ENCODE data around the gene PCBP4.
"Not testable (repeated sequence)": the region's sequence is repeated elsewhere in the genome, so short reads cannot be mapped to it uniquely, and the experiment has no call there.

The PCBP4 gene

DNA sequence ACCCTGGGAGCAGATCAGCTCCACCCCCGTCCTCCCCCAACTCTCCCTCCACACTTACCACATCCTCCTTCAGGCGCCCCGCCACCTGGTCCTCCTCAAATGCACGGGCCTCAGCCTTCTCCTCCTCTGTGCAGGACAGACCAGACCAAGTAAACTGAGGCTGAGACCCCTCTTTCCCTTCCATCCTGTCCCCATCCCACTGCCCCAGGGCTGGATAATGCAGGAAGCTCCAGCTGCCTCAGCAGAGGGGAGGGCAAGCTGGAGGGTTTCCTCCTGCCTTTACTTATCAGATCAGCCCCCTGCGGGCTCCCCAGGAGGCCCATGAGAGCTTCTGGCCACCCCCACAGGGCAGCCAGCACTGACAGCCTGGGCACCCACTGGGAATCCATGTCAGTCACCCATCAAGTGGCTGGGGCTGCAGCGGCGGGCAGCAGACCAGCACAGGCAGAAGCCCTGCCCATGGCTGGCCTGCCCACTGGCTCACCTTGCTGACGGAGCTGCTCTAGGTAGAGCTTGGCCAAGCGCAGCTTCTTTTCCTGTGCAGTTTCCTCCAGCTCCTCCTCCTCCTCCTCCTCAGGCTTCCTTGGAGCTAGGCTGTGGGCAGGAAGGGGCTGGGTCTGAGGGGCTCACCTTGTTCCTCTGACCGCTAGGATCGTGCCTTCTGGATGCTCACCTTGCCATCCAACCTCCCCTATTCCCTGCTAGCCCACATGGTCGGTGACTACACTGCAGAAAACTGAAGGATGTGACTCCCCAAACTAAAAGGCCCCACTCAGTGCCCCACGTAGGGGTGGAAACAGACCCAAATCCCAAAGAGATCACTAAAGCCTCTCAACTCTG, 29.4 kb downstream of the PCBP4 start:
- no peak for DNase-seq

DNA sequence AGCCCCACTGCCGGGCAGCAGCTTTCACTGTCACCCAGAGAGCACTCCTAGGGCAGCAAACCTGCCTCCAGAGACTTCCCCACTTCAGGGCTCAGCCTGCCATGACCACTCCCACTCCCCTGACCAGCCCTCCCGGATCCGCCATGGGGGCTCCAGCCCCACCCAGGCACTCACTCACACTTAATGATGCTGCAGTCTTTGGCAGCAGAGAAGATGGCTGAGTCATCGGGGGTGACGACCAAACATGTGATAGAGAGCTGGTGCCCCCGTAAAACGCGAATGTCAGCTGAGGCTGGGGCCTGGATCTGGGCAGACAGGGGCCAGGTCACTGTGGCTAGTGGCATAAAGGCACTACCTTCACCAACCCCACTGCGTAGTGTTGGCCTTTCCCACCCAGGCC, 30.2 kb downstream of the PCBP4 start:
- no peak for DNase-seq

DNA sequence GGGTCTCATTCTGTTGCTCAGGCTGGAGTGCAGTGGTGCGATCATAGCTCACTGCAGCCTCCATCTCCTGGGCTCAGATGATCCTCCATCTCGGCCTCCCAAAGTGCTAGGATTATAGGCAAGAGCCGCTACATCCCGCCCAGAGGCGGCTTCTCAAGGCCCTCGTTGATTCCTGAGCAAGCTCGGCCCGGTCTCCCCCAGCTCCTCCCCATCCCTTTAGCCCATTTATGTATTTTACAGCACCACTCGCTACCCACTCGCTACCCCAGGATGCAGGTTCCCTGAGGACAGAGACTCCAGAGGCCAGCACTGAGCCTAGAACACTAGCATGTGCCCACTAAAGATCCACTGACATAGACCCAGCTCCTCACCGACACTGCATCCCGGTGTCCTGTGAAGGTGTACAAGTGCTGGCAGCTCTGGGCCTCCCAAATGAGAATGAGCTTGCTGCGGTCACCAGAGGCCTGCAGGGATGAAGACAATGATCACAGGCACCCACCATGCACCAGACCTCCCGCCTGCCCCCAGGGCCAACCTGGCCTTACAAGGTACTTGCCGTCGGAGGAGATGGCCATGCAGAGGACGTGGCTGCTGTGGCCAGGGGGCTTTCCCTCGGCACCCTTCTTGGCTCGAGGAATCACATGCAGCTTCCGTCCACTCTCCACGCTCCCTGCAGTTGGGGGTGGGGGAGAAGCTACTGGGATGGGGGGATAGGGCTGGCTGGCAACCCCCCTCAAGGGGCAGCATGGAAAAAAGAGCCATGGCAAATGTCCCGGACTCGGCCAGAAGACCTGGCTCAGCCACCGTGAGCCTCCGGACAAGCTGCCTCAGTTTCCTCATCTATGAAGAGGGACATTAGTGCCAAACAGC, 31.1 kb downstream of the PCBP4 start:
- no peak for DNase-seq

DNA sequence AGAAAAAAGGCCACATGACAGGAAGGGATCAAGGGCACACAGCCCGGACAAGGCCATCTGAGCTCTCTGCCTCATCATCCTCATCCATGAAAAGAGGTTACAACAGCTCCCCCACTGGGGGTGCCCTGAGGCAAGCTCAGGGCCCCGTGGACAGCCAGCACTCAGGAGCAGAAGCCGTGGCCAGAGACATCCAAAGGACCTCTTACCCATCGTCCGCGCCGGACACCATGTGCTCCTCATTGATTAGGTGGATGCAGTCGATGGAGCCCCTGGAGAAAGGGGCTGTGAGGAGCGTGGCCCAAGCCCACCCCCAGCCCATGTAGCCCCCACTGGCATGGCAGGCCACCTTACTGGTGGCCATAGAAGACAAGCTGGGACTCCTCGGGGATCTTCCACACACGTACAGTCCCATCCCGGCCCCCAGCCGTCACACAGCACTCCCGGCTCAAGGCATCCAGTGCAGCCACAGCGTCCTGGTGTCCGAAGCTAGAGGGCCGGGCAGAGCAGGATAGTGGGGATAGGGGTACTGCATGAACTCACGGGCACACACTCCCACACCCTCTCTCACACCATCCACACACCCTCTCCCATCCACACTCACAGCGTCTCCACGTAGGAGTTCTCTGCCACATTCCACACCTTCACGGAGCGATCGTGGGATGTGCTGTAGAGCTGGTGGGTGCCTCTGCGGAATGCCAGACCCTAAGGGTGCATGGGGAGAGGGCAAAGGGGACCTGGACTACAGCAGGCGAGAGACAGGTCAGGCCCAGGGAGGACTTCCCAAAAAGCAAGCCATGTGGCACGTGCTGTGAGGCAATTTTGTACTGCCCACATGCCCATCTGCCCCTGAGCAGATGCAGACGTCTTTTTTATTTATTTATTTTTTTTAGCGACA, 32.0 kb downstream of the PCBP4 start:
- DNase-seq = no peak

DNA sequence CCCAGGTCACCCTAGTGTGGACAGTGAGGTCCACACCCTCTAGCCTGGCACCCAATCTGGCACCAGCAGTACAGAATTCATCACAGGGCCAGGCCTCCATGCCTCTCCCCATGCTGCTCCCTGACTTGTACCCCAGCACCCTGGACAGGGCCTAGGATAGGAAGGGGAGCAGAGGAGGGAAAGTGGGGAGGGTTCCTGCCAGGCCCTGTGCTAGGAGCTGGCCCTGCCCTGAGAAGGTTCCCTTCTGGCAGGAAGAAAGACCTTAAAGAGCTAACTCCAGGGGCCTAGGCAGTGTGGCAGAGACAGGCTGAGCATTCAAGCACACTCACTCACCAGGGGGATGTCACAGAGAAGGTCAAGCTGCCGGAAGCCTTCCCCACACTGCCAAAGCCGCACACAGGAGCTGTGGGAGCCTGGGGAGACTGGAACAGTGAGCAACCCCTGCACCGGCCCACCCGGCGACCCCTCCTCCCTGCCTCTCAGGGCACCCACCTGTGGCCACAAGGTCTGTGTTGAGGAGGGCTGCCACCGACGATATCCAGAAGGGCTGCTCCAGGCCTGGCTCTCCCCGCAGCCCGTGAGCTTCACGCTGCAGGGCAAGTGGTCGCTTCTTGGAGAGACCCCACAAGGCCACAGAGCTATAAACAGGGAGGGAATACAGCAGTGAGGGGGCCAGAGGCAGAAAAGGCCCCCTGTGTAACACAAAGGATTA, 33.0 kb downstream of the PCBP4 start:
- DNase-seq = no peak

DNA sequence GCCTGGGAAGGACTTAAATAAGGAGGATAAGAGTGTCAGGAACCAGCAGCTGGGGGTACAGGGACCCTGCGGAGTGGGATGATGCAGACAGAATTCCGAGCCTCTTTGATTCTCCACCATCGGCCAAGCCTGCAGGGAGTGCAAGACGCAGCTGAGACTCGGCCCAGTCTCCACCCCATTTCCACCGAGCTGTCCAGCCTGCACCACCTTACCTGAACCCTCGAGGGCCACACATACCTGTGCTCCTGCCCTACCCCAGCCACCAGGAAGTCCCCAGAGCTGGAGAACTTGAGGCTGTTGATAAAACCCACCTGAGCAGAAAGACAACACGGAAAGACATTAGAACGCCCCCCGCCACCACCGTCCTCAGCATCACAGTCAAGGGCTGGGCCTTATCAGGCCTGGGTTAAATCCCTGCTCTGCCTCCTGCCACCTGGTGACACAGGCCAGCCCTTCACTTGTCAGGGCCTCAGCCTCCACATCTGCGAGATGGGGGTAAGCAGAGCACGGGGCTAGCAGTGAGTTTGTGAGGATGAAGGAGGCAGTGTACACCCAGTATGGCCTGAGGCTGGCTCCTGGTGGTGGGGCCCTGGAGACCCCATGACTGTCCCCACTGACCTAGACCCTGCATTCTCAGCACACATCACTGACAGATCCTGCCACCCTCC, 33.6 kb downstream of the PCBP4 start:
- DNase-seq = no peak

DNA sequence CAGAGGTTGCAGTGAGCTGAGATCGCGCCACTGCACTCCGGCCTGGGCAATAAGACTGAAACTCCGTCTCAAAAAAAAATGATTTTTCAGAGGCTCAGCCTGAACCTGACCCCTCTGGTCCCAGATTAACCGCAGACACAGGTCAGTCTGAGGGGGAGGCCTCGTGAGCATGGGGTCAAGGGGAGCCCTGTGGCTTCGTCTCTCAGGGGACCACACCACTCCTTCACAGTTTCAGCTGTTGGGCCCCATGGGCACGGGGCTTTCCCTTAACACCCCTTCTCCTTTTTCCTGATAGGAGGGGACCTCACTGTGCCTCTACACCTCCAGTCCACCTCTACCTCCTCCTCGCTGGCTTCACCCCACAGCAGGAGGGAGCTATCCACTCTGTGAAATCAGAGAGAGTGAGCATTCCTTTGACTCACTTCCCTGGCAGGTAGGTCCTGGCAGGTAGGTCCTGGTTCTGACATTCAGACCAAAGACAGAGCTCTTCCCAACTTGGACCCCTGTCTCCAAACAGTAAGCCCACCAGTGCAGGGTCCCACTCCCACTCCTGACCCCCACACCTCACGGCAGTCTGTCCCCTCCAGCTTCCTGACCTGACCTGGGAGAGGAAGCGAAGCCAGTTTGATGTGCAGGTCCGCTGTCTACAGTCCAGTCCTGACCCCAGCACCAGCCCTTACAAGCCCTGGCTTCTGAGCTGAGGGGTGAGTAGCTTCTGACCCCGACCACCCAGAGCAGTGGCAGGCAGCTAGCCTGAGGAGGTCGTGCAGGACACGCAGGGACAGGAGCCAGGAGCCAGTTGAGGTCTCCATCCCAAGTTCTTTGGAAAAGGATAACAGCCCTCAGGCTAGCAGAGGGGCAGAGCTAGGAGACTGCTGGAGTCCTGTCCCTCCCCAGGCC, 34.5 kb downstream of the PCBP4 start:
- no peak for DNase-seq

DNA sequence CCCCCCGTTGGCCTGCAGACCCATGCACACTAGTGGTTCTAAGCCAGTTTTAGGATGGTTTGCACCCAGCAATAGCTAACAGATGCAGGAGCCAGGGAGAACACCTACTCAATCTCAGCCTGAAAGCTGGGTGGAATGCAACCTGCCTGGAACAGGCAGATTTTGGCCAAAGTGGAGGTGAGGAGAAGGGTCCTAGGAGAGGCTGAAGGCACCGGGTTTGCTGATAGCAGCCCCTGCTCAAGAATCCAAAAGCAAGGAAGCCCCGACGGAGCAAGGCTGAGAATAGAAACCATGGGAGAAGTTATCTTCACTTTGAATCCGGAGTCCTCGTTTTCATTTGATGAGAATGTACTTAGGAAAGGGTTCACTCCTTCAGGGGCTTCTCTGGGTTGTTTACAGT, 35.5 kb downstream of the PCBP4 start:
- DNase-seq = no peak

DNA sequence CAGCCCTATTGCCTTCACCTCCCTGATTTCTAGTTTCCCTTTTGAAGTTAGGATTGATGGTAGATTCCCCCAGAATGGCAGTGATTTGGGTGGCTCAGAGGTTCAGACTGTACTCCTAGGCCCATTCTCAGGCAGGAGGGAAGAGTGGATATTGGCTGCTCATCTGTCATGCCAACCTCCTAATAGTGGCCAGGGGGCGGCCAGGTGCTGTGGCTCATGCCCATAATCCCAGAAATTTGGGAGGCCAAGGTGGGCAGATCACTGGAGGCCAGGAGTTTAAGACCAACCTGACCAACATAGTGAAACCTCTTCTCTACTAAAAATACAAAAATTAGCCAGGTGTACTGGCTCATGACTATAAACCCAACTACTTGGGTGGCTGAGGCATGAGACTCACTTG, 36.8 kb downstream of the PCBP4 start:
- DNase-seq = no peak

DNA sequence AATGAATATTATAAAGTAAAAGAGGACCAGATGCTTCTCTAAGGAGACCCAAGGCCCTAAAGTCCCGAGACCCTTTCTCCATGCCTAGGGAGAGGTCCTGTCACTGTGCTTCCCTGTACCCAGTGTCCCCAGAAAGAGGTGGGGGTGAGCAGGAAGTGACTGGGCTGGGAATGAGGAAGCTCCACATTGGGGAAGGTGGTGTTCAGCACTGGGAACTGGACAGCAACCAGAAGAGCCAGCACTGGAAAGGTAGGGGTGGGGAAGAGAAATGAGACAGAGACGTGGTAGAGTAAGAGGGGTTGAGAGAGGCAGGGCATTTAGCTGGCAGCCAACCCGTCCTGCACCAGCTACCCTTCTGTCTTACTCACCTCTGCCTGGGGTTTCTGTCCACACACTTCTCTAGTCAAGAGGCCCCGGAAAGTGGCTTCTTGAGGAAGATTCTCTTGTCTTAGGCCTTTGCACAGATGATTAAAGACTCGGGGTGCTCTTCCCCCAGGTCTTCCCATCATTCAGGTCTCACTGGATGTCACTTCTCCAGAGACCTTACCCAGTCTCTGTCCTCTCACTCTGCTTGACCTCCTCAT, 37.7 kb downstream of the PCBP4 start:
- peak; percentile 20 for DNase-seq

DNA sequence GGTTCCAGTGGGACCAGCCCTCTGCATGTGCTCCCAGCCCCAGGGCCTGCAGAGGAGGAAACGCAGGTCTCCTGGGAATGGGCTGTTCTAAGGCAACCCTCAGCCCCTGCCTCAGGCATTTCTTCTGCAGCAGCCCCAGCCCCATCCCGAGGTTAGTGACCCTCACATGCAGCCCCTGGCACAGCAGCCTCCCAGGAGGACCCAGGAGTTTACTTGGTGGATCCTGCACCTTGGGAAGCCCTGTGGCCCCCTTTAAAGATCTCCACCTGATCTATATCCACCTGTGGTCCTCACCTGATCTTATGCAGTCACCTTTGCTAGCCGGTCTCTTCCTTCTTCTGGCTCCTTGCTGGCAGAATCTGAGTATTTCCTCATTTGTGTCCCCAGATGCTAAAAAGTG, 38.3 kb downstream of the PCBP4 start:
- DNase-seq = not testable (repeated sequence)

DNA sequence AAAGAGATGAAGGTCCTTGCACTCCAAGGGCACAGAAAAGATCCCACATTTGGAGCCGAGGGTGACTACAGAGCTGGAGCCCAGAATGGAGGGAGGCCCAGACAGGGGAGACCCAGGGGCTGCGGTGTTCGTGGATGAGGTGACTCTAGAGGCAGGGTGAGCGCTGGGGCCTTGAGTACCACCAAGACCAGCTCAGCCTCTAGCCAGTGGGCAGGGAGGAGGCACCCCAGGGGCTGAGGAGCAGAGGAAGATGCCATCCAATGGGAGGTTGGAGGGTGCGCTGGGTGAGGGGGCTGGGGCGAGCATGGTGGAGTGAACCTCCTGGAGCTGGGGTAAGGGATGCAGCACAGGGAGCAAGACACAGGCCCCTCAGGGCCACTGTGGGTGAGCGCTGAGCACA, 38.8 kb downstream of the PCBP4 start:
- DNase-seq = no peak

DNA sequence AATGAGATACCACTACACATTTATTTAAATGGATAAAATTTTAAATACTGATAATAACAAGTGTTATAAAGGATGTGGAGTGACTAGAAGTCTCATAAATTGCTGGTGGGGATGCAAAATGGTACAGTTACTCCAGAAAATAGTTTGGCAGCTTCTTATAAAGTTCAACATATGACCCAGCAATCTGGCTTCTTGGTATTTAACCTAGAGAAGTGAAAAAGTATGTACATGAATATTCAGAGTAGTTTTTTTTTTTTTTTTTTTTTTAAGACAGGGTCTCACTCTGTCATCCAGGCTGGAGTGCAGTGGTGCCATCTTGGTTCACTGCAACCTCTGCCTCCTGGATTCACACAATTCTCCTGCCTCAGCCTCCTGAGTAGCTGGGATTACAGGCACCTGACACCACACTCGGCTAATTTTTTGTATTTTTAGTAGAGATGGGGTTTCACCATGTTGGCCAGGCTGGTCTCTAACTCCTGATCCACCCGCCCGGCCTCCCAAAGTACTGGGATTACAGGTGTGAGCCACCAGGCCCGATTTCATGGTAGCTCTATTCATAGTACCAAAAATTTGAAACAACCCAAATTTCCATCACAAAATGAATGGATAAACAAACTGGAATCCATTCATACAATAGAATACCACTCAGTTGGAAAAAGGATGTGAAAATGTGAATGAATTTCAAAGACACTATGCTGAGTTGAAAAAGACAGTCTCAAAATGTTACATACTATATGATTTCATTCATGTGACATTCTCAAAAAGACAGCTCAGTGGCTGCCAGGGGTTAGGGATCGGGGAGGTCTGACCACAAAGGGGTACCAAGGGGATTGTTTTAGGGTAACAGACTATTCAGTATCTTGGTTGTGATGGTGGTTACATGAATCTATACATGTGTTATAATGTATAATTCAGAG, 39.9 kb downstream of the PCBP4 start:
- DNase-seq = no peak

DNA sequence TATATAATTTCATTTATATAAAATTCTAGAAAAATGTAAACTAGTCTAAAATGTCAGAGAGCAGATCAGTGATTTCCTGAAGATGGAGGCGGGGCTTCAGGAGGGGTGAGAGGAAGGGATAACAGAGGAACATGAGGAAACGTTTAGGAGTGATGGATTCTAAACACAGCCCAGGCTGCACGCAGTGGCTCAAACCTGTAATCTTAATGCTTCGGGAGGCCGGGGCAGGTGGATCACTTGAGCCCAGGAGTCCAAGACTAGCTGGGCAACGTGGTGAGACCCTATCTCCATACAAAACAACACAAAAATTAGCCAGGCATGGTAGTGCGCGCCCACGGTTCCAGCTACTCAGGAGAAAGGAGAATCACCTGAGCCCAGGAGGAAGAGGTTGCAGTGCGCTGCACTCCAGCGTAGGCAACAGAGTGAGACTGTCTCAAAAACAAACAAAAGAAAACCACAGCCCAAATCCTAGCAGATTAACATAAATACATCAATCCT, 46.1 kb downstream of the PCBP4 start:
- DNase-seq = no peak

DNA sequence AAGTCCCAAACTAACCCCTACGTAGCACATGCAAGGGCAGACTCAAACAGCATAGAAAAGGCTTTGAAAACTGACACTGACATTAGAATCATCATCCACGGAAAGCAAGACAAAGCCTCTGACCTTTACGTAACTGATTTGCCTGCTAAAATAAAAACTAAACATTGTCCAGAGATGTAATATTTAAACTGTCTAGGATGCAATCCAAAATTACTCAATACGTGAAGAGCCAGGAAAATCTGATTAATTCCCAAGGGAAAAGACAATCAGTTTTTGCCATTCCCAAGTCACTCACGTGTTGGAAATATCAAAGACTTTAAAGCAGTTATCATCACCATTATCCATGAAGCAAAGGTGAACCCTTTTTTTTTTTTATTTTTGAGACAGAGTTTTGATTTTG, 50.8 kb downstream of the PCBP4 start:
- DNase-seq = no peak

DNA sequence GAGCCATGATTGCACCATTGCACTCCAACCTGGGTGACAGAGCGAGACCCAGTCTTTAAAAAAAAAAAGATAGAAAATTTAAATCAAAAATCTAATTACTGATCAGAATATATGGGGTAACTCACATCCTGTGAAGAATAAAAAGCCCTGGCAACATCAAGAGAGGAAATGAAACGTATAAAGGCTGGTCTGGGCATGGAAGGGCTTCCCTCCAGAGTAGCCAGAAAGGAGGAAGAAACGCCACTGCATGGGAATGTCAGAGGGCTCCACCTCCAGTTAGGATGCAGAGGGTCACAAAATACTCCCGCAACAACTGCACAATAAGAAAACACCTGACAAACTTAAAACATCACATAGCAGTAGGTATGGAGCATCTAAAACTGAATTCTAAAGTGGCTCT, 59.2 kb downstream of the PCBP4 start:
- no peak for DNase-seq
